Measurements from ENCODE around the gene PAM.

DNA sequence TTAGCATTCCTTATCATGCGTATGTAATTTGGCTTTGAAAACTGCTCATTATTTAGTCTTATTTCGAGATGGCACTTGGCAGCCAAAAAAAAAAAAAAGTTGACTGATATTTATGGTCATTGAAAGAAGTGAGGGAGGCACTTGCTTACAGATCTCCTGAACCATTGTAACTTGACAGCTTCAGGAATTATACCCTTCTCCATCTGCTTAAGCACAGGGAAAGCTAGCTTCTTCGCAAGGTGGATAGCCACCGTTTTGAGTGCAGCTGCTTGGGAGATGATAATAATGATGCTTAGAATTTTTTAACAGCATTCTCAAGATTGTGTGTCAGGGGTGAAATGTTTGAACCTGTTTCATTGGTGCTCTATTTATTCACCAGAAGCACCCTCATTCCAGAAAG is 248.8 kb downstream of the PAM start:
- no peak for TF ChIP-seq RAD21 (IDR thresholded peaks at IDR 0.05 in 1 of 2, conservative IDR thresholded peaks at IDR 0.05 in 1 of 2; ENCODE audit: low read depth in 2 of 2, low read length in 2 of 2)
- no peak for TF ChIP-seq JUN (IDR thresholded peaks at IDR 0.05; ENCODE audit: low read depth, low read length)
- TF ChIP-seq, protein P1, sequence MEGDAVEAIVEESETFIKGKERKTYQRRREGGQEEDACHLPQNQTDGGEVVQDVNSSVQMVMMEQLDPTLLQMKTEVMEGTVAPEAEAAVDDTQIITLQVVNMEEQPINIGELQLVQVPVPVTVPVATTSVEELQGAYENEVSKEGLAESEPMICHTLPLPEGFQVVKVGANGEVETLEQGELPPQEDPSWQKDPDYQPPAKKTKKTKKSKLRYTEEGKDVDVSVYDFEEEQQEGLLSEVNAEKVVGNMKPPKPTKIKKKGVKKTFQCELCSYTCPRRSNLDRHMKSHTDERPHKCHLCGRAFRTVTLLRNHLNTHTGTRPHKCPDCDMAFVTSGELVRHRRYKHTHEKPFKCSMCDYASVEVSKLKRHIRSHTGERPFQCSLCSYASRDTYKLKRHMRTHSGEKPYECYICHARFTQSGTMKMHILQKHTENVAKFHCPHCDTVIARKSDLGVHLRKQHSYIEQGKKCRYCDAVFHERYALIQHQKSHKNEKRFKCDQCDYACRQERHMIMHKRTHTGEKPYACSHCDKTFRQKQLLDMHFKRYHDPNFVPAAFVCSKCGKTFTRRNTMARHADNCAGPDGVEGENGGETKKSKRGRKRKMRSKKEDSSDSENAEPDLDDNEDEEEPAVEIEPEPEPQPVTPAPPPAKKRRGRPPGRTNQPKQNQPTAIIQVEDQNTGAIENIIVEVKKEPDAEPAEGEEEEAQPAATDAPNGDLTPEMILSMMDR (IDR thresholded peaks at IDR 0.05; ENCODE audit: control extremely low read depth in 1 of 3, insufficient read depth in 1 of 3, low read depth in 1 of 3, low read length in 3 of 3), result no peak
- TF ChIP-seq GABPA (IDR thresholded peaks at IDR 0.05; ENCODE audit: borderline replicate concordance, insufficient read depth, low read length), result no peak
- no peak for TF ChIP-seq MAFK (IDR thresholded peaks at IDR 0.05; ENCODE audit: low read depth, low read length)
- TF ChIP-seq GTF2F1 (IDR thresholded peaks at IDR 0.05; ENCODE audit: borderline replicate concordance, low read depth, low read length), result no peak
- no peak for TF ChIP-seq TBP (IDR thresholded peaks at IDR 0.05; ENCODE audit: low read depth, low read length)
- TF ChIP-seq, protein P2, sequence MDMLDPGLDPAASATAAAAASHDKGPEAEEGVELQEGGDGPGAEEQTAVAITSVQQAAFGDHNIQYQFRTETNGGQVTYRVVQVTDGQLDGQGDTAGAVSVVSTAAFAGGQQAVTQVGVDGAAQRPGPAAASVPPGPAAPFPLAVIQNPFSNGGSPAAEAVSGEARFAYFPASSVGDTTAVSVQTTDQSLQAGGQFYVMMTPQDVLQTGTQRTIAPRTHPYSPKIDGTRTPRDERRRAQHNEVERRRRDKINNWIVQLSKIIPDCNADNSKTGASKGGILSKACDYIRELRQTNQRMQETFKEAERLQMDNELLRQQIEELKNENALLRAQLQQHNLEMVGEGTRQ (IDR thresholded peaks at IDR 0.05; ENCODE audit: low read length), result no peak
- no peak for TF ChIP-seq EZH2 (IDR thresholded peaks at IDR 0.05; ENCODE audit: low read depth, low read length, severe bottlenecking)
- no peak for TF ChIP-seq POLR2A (IDR thresholded peaks at IDR 0.05; ENCODE audit: control extremely low read depth in 1 of 2, low read depth in 2 of 2, low read length in 2 of 2)
- no peak for TF ChIP-seq RNF2 (IDR thresholded peaks at IDR 0.05; ENCODE audit: borderline replicate concordance, low read depth, low read length, missing control alignments, poor library complexity, severe bottlenecking)

Data from H1 (cell line).